Omental fat pad (tissue), 4 donors: ENCODE measurements around the gene FRMPD4. TPM values are rescaled to one million over a fixed set of nuclear protein-coding genes. Genes with fewer than 3 reads are reported as not detected.

Experiments
- ATAC-seq: fragments of 150-250 bp; one replicate; pipeline ENCODE4 v1.9.1; 2016; ENCODE audit warnings: mild to moderate bottlenecking, moderate library complexity; ENCODE audit not compliant: low FRiP score
- DNase-seq: peaks from one replicate; pipeline ENCODE4 v3.0.0-alpha.2; 2019; ENCODE audit warnings: low spot score
- total RNA-seq, 4 donors: library from RNA; depleted of rRNA; stranded (reverse); fragments of >200 nt; gene quantifications; one replicate each; pipeline ENCODE4 v1.1.0, GENCODE V29; 2016
- TF ChIP-seq, protein P1 (sequence below), 3 donors: fragments of 450-650 bp; IDR thresholded peaks; one replicate each; pipeline ENCODE4 v1.5.1; 2016 to 2017; ENCODE audit warnings: antibody characterized with exemption in 3 of 3, mild to moderate bottlenecking in 3 of 3, moderate library complexity in 2 of 3

Gene FRMPD4
- total RNA-seq, 4 donors from 2014 or later: 0.12 to 0.47 (median 0.25) TPM

DNA sequence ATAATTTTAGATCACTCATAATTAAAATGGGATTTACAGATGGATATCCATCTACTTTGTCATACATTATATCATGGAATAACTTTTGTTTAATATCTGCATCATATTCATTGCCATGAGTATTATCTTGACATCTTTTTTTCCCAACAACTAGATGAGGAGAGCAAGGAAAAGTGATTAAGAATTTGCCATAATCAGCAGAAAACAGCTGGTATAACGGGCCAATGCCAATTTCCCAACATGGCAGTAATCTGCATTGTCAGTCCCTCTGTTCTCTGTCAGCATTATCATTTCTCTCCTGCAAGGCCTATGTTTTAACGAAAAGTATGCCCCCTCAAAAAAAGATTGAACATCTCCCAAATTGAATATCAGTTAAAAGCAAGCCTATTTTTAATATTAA lies 314.0 kb downstream of the FRMPD4 start:
- TF ChIP-seq, protein P1, sequence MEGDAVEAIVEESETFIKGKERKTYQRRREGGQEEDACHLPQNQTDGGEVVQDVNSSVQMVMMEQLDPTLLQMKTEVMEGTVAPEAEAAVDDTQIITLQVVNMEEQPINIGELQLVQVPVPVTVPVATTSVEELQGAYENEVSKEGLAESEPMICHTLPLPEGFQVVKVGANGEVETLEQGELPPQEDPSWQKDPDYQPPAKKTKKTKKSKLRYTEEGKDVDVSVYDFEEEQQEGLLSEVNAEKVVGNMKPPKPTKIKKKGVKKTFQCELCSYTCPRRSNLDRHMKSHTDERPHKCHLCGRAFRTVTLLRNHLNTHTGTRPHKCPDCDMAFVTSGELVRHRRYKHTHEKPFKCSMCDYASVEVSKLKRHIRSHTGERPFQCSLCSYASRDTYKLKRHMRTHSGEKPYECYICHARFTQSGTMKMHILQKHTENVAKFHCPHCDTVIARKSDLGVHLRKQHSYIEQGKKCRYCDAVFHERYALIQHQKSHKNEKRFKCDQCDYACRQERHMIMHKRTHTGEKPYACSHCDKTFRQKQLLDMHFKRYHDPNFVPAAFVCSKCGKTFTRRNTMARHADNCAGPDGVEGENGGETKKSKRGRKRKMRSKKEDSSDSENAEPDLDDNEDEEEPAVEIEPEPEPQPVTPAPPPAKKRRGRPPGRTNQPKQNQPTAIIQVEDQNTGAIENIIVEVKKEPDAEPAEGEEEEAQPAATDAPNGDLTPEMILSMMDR (IDR thresholded peaks at IDR 0.05): no peak
- DNase-seq (no peak), ATAC-seq (no peak)

DNA sequence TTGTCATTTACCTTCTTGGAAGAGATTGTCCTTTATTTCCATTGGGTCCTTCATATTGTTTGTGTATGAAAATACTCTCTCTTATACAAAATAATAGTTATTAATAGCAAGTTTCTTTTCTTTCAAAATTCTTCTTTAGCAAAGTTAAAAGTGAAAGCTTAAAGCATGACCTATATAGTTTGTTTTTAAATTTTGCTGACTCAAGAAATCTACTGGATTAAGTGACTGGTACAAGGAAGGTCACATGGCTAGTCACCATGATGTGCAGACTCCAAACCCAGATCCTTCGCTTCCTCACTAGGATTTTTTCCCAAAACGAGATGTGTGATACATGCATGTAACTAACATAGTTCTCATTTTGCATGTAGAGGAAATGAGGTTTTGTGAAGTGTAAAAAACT lies 322.7 kb downstream of the FRMPD4 start:
- TF ChIP-seq, protein P1 (IDR thresholded peaks at IDR 0.05): no peak
- no peak for DNase-seq
- ATAC-seq: no peak

DNA sequence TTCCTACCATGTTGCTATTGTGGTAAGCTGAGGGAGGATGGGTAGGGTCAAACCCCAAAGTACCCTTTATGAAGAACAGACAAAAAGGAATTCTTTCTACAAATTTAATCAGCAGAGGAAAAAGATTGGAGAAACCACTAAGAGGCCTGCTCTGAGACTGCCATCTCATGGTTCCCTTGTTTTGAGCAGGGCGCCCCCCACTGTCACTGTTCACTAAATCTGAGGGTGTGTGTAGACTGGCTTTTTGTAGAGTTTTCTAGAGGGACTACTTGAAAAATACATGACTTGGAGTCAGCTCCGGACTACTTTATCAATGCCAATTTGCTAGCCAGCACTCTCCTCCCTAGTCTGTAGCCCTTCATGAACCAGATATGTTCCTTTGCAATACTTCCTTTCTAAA lies 324.8 kb downstream of the FRMPD4 start:
- TF ChIP-seq, protein P1 (IDR thresholded peaks at IDR 0.05): no peak
- no peak for ATAC-seq
- no peak for DNase-seq

DNA sequence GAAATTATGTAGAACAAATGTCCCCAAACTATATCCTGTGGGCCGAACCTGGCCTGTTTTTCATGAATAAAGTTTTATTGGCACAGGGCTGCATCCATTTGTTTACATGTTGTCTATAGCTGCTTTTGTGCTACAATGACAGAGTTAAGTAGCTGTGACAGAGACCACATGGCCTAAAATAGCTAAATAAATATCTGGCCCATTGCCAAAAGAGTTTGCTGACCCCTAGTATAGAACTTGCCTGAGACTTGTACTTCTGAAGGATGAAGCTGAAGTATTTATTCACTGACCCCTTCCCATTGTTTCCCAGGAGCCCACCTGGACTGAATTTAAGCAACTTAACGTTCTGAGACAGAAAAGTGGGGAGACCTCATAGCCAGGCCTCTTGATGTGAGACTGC lies 325.6 kb downstream of the FRMPD4 start:
- no peak for DNase-seq

DNA sequence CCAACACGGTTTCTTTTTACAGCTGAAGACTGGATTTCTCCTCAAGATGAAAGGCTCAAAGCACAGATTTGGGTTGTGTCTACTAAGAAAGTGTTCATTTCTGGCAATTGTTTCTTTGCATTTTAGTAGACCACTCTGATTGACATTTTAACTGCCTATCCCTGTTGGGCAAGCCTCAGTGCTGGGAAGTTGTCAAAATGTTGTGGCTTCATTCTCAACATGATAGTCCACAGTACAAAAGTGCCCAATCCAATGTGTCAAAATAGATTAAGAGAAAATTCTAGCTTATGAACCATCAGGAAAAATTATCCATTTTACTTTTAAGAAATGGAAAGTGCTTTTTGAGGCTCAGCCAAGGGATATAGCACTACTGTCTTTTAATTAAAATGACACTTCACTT lies 329.0 kb downstream of the FRMPD4 start:
- ATAC-seq (no peak), DNase-seq (no peak)
- TF ChIP-seq, protein P1 (IDR thresholded peaks at IDR 0.05): no peak

More for the DNA sequence above, 325.6 kb downstream of the FRMPD4 start:
- TF ChIP-seq, protein P1 (IDR thresholded peaks at IDR 0.05): no peak
- ATAC-seq: no peak

DNA sequence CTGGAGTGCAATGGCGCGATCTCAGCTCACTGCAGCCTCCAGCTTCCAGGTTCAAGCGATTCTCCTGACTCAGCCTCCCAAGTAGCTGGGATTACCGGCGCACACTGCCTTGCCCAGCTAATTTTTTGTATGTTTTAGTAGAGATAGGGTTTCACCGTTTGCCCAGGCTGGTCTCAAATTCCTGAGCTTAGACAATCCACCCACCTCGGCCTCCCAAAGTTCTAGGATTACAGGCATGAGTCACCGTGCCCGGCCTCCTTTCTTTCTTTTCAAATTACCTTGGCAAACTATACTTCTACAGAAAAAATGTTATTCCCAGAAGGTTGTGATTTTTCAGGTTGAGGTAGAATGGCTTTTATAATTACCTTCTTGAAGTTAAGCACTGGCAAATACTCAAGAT lies 331.0 kb downstream of the FRMPD4 start:
- no peak for DNase-seq
- ATAC-seq: no peak

DNA sequence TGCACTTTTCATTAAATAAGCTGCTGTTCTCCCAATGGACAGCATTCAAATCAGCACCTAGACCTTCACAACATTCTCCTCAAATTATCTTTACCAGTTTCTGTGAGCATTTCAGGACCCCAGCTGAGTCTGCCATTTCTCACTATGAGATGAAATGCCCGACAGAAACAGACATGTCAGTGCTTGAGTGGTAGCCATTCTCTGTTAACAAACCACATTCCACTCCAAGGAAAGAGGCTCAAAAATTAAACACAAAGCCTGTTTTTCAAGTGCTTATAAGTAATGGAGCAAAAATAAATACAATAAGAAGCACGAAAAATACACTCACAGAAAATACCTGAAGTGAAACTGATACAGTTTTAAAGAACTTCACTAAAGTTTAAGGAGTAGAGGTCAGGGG lies 332.8 kb downstream of the FRMPD4 start:
- DNase-seq (no peak), ATAC-seq (no peak)
- TF ChIP-seq, protein P1 (IDR thresholded peaks at IDR 0.05): no peak

More for the DNA sequence above, 331.0 kb downstream of the FRMPD4 start:
- TF ChIP-seq, protein P1 (IDR thresholded peaks at IDR 0.05): no peak
